IMR-90 (cell line): Measurements from ENCODE around the gene DCAF17.

ENCODE experiments used
- BHLHE40 ChIP-seq: fragments of 150-350 bp; IDR thresholded peaks from 2 replicates; pipeline ENCODE4 v1.6.1; 2016; ENCODE audit warnings: mild to moderate bottlenecking, low read depth, low read length
- CEBPB ChIP-seq: IDR thresholded peaks from 2 replicates; pipeline ENCODE4 v1.6.1; 2012; ENCODE audit warnings: low read depth, low read length, improper control_type of control experiment
- CTCF ChIP-seq: conservative IDR thresholded peaks from 2 replicates; pipeline ENCODE4 v1.5.1; 2012; ENCODE audit warnings: mild to moderate bottlenecking, low read depth, low read length, improper control_type of control experiment
- ELK1 ChIP-seq: fragments of 150-350 bp; IDR thresholded peaks from 2 replicates; pipeline ENCODE4 v1.6.1; 2016; ENCODE audit warnings: low read depth, mild to moderate bottlenecking, low read length, moderate library complexity, borderline replicate concordance
- FOS ChIP-seq: fragments of 150-350 bp; IDR thresholded peaks from 2 replicates; pipeline ENCODE4 v1.6.1; 2016; ENCODE audit warnings: low read depth, low read length
- MAFK ChIP-seq: IDR thresholded peaks from 2 replicates; pipeline ENCODE4 v1.6.1; 2012; ENCODE audit warnings: low read depth, low read length, improper control_type of control experiment
- MAZ ChIP-seq: IDR thresholded peaks from 2 replicates; pipeline ENCODE4 v1.6.1; 2012; ENCODE audit warnings: low read depth, mild to moderate bottlenecking, low read length, improper control_type of control experiment, moderate library complexity, borderline replicate concordance
- MXI1 ChIP-seq: IDR thresholded peaks from 2 replicates; pipeline ENCODE4 v1.6.1; 2012; ENCODE audit warnings: low read depth, mild to moderate bottlenecking, low read length, moderate library complexity, borderline replicate concordance
- POLR2A ChIP-seq: IDR thresholded peaks from 2 replicates; pipeline ENCODE4 v1.6.1; 2012; ENCODE audit warnings: mild to moderate bottlenecking, low read depth, low read length
- RAD21 ChIP-seq: IDR thresholded peaks from 2 replicates; pipeline ENCODE4 v1.6.1; 2012; ENCODE audit warnings: low read length, improper control_type of control experiment
- RFX5 ChIP-seq: IDR thresholded peaks from 2 replicates; pipeline ENCODE4 v1.8.0; 2012; ENCODE audit warnings: low read depth, mild to moderate bottlenecking, low read length, moderate library complexity
- SMC3 ChIP-seq: fragments of 150-350 bp; IDR thresholded peaks from 2 replicates; pipeline ENCODE4 v1.6.1; 2016; ENCODE audit warnings: low read depth, mild to moderate bottlenecking, antibody characterized with exemption, low read length, moderate library complexity
- TF ChIP-seq, protein P1 (sequence below): fragments of 150-350 bp; IDR thresholded peaks from 2 replicates; pipeline ENCODE4 v1.6.1; 2017; ENCODE audit warnings: mild to moderate bottlenecking, antibody characterized with exemption, low read length, low read depth

GRCh38 chr2:171390941-171391516 is 43.0 kb upstream of the DCAF17 start:
- TF ChIP-seq RAD21 = no peak
- TF ChIP-seq CTCF = no peak
- no peak for TF ChIP-seq MAFK
- TF ChIP-seq CEBPB = peak; percentile 67
- TF ChIP-seq POLR2A = no peak
- TF ChIP-seq BHLHE40 = no peak
- no peak for TF ChIP-seq ELK1
- 0 out of 2 replicates have a peak, but pooled peaks have one; percentile 19 for TF ChIP-seq FOS
- TF ChIP-seq, protein P1, sequence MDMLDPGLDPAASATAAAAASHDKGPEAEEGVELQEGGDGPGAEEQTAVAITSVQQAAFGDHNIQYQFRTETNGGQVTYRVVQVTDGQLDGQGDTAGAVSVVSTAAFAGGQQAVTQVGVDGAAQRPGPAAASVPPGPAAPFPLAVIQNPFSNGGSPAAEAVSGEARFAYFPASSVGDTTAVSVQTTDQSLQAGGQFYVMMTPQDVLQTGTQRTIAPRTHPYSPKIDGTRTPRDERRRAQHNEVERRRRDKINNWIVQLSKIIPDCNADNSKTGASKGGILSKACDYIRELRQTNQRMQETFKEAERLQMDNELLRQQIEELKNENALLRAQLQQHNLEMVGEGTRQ = no peak
- TF ChIP-seq RFX5 = no peak
- no peak for TF ChIP-seq SMC3
- TF ChIP-seq MXI1 = no peak
- no peak for TF ChIP-seq MAZ
